HL-60 (cell line): ENCODE measurements around the gene SUMF2.

Source experiments
- CTCF ChIP-seq: IDR thresholded peaks from one replicate; pipeline ENCODE4 v1.5.1; 2011; ENCODE audit warnings: low read length, control low read depth, inconsistent platforms; ENCODE audit not compliant: insufficient read depth
- POLR2AphosphoS5 ChIP-seq: IDR thresholded peaks from 2 replicates; pipeline ENCODE4 v1.6.1; 2012; ENCODE audit warnings: low read depth
- REST ChIP-seq: IDR thresholded peaks from 2 replicates; pipeline ENCODE4 v1.6.1; 2012; ENCODE audit warnings: low read depth; ENCODE audit not compliant: insufficient replicate concordance
- SPI1 ChIP-seq: IDR thresholded peaks from 2 replicates; pipeline ENCODE4 v1.6.1; 2012; ENCODE audit warnings: low read depth, mild to moderate bottlenecking, borderline replicate concordance

GRCh38 chr7:56030340-56030739 is 33.7 kb upstream of the SUMF2 start:
- TF ChIP-seq CTCF (no peak), SPI1 (no peak), REST (no peak), POLR2AphosphoS5 (no peak)
